ENCODE measurements around the gene ATRN.
"Not testable (repeated sequence)": the region's sequence is repeated elsewhere in the genome, so short reads cannot be mapped to it uniquely, and the experiment has no call there.

ATRN gene

DNA sequence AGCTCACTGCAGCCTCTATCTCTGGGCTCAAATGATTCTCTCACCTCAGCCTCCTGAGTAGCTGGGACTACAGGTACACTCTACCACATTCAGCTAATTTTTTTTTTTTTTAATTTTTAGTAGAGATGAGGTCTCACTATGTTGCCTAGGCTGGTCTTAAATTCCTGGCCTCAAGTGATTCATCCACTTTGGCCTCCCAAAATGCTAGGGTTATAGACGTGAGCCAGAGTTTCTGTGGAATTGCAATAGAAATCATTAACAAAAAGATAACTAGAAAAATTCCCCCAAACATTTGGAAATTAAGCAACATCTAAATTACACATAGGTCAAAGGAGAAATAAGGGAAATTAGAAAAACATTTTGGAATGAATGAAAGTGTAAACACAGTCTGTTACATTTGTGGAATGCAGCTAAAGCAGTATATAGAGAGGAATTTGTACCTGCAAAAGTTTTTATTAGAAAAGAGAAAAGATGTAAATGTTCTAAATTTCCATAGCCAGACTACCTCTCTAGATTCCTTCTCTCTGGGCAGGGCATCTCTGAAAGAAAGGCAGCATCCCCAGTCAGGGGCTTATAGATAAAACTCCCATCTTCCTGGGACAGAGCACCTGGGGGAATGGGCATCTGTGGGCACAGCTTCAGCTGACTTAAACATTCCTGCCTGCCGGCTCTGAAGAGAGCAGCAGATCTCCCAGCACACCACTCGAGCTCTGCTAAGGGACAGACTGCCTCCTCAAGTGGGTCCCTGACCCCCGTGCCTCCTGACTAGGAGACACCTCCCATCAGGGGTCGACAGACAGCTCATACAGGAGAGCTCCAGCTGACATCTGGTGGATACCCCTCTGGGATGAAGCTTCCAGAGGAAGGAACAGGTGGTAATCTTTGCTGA lies 51.3 kb downstream of the ATRN start:
- no peak for DNase-seq

DNA sequence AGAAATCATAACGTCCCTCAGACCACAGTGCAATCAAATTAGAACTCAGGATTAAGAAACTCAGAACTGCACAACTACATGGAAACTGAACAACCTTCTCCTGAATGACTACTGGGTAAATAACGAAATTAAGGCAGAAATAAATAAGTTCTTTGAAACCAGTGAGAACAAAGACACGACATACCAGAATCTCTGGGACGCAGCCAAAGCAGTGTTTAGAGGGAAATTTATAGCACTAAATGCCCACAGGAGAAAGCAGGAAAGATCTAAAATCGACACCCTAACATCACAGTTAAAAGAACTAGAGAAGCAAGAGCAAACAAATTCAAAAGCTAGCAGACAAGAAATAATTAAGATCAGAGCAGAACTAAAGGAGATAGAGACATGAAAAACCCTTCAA lies 53.9 kb downstream of the ATRN start:
- not testable (repeated sequence) for DNase-seq

DNA sequence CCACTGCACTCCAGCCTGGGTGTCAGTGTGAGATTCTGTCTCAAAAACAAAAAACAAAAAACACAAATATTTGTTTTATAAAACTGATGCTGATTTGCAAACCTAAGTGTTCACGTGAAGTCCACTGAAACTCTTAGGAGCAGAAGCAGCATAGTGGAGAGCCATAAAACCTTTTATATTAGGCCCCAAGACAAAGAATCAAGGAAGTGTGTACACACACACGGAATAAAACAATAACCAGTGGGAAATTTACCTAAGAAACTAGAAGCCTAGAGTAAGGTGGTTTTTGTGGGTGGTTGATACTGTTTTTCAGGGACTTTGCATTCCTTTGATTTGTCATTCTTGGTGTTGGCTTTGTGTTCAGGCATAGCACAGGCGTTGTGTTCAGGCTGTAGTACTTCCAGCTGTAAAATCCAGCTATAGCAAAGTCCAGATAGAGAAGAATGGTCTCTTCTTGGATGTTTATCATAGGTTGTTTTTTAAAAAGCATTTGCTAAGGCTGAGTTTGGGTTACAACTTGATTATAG lies 61.3 kb downstream of the ATRN start:
- DNase-seq: no peak

DNA sequence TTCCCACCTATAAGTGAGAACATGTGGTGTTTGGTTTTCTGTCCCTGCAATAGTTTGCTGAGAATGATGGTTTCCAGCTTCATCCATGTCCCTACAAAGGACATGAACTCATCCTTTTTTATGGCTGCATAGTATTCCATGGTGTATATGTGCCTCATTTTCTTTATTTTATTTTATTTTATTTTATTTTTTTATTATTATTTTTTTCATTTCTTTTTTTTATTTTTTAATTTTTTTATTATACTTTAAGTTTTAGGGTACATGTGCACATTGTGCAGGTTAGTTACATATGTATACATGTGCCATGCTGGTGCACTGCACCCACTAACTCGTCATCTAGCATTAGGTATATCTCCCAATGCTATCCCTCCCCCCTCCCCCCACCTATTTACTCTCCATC lies 66.9 kb downstream of the ATRN start:
- not testable (repeated sequence) for DNase-seq

DNA sequence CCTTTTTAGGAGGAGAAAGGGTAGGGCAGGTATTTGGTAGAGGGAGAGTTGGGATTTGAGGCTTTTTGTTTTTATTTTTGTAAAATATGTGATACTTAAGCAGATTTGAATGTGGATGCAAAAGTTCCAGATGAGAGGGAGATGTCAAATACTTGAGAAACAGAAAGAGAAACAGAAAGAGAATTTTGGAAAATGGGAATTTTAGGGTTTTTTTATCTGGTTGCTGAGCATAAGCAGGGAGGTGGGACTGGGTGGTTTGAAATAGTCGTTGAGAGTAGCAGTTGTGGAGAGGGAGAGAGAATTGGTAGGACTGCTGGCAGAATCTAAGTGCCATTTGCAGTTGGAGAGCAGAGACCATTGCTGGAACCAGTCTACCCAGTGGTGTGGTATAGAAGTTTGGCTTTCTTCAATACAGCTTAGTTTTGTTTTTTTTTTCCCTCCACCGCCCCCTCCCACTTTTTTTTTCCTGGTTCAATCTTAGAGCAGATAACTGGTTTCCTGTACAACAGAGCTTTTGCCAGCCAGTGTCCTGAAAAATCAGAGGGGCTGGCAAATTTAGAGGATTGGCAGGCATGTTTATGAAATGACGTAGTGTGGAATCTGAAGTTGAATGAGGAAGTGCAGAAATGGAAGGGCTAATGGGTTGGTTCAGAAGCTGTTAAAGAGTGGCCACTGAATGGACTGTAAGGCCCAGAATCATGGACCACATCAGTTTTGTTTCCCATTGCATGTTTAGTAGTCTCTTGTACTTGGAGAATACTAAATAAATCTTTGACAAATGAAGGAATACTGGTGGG lies 68.7 kb downstream of the ATRN start:
- no peak for DNase-seq

DNA sequence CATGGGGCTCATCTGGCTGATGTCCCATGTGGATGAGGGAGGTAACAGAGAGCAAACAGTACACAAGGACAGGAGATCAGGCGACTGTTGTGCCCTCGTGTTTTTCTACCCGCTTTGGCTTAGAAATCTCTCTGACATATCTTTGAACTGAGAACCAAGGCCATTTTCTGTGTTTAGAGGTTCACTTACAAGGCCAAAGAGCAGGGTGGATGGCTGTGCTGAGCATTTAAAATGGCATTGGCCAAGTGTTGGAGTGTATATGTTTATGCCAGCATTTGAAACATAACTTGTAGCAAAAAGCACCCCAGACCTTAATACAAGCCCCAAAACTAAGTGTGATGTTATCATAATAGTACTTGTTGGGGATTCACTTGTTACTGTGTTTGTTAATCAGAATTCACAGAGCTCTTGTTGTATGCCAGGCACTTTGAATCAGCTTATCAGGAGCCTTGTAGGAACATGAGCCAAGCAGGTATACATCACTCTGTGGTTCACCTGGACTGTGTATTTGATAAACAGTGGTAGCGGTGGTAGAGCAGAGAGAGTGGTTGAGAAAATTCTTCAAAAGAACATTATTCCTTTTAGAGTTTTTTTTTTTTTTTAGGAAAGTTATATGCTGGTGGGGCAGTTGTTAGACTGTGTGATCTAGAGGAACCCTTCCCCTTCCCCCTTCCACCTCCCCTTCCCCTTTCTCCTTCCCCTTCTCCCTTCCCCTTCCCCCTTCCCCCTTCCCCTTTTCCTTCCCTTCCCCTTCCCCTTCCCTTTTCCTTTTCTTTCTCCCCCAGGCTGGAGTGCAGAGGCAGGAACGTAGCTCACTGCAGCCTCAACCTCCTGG lies 71.3 kb downstream of the ATRN start:
- DNase-seq: no peak

DNA sequence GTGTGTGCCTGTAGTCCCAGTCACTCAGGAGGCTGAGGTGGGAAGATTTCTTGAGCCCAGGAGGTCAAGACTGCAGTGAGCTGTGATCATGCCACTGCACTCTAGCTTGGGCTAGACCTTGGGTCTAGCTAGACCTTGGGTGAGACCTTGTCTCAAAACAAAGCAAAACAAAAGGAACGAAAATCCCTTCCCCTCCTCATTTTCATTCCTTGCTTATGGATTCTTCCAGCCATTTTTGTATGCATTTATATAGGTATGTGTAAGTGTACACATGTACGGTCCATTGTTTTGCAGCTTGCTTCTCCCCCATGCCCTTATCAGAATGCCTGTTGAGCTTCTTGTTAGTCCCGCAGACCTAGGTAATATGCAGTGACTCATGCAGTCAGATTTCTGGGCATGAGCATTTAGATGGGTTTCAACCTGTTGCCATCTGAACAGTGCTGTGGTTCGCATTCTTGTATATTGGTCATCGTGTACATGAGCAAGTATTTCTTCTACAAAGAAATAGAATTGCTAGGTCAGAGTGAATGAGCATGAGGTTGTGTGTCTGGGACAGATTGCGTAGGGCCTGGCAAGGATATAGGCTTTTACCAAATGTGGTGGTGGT lies 73.2 kb downstream of the ATRN start:
- DNase-seq: no peak

DNA sequence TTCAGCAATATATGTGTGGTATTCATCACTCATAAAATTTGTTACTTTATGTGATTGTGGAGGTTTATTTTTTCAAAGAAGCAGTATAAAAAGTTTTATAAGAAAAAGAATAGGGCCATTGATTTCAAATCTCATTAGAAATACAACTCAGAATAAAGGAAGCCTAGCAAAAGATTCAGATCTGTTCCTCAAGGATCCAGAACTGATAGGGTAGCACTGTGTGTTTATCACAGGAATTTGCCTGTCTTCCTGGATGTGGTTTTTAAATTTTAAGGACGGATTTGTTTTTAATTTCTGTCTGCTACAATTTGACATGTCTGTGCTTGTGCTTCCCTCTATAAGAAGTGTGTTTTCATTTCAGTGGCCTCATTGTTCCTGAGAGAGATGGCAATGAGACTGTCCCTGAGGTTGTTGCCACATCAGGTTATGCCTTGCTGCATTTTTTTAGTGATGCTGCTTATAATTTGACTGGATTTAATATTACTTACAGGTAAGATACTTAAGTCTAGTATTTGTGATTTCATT lies 74.6 kb downstream of the ATRN start:
- DNase-seq: no peak

DNA sequence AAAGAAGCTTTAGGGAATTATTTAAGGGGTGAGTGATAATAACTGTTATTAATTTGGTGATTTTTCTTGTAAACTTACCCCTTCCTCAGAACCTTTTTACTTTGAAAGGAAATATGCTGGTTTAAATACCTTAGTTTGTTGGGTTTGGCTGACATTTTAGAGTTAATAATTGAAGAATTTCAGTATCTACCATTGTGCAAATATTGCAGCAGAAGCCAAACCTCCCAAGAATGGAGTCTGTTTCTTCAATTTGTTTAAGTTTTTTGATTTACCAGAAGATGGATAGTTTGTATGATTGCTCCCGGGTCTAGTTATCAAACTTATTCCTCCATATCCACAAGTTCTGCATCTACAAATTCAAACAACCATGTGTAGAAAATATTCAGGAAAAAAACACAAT lies 77.1 kb downstream of the ATRN start:
- no peak for DNase-seq

DNA sequence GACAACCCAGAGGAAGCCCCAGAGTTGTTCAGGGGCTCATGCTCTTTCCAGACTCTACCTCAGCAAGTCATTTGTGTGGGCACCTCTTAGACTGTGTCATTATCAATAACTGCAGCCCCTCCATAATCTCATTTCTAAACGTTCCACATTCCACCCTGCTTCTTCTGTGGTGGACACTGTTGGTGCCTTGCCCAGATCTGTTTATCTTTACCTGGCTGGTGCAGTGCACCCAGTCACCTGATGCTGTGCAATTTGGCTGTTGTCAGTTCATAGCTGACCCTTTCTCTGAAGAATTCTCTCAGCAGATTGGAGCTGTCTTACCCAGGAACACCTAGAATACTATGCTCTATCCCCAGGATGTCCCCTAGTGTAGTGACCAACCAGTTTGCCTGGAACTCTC lies 80.0 kb downstream of the ATRN start:
- no peak for DNase-seq

DNA sequence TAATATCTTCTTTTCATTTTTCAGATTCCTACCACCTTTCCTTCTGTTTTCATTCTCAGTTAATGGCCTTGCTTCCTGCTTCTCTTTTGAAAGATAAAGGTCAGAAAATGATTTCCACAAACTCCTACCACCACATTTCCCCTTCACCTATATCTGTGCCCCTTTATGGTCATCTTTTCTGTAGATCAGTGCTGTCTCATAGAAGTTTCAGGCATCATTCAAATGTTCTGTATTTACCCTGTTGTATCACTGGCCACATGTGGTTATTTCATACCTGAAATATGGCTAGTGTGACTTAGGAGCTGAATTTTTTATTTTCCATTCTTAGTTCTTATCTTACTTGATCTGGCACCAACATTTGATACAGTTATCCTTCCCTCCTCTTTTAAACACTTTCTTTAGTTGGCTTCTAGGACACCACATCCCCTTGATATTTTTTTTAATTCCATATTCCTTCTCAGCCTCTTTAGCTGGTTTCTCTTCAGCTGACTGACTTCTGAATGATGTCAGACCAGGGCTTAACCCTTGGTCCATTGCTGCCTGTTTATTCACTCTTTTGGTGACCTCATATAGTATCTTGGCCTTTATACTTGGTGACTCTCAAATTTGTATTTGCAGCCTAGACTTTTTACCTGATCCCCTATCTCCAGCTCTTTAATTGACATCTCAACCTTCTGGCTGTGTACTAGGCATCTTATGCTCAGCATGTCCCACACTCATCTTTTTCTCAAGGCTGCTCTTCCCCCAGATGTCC lies 81.0 kb downstream of the ATRN start:
- DNase-seq: no peak

DNA sequence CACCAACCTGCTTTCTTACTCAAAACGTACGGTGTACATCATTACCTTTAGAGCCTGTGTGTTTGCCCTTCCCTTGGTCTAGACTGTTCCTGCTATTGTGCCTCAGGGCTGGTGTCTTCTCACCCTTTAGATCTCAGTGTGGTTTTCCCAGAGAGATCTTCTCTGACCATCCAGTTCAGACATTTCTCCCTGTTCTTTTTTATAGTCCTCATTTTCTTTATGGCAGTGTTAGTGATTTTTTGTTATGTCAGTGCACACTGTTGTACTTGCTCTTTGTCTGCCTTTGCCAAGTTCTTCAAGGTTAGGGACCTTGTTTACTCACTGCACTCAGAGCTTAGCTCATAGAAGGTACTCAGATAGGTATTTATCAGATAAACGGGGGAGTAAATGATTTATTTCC lies 82.8 kb downstream of the ATRN start:
- DNase-seq: no peak

DNA sequence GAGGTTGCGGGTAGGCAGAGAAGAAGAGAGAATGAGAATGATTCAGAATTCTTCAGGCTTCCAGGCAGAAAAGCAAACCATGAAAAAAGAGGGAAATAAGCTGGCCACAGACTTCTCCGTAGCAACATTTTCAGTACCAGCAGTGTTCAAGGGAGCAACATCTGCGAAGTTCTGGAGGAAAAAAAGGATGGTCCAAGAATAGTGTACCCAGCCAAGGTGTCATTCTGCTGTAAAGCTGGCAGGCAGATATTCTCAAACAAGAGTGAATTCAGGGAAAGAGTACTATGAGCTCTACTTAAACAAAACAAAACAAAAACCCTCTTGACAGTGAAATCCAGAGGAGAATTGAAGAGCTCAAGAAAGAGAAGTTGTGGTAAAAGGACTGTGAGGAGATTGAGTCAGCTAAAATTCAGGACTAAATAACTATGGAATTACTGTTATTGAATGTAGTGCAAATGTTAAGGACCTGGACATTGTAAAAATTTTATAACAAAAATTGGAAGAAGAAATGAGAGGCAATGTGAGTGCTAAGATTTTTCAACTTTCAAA lies 86.5 kb downstream of the ATRN start:
- DNase-seq: no peak

DNA sequence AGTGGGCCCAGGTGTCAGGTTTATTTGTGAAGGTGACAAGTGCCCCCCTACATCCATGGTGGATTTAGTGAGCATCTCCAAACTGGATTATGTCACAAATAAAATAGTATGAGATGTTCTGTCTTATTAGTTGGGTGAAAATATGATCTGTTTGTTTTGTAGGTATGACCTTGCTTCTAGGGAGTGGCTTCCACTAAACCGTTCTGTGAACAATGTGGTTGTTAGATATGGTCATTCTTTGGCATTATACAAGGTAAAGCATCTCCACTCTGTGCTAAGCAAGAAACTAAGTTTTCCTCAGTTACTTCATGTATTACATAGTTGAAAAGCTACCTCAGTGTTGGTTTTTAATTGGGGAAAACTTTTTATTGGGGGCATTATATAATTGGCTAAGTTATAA lies 88.4 kb downstream of the ATRN start:
- no peak for DNase-seq

DNA sequence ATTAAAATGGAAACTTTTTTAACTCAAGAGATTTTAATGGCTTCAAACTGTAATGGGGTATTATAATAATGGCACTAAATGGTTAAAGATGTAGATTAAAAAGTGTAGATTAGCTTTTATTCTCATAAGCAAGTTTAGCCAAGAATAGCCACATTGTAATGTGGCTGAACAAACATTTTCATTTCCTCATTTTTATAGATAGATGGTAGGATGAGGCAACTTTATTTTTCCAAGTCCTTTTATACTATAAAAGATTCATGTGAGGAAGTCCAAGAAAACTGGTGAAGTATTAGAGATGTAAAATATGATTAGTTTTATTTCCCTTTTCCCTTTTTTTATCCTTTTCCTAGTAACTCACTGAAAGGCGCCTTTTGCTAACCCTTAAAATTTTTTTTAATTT lies 88.8 kb downstream of the ATRN start:
- no peak for DNase-seq

DNA sequence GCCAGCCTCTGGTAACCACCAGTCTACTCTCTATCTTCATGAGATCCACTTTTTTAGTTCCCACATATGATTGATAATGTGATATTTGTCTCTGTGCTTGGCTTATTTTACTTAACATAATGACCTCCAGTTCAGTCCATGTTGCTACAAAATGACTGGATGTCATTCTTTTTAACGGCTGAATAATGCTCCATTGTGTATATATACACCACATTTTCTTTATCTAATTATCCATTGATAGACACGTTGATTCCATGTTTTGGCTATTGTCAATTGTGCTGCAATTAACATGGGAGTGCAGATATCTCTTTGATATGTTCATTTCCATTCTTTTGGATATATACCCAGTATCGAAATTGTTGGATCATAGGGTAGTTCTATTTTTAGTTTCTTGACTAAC lies 89.3 kb downstream of the ATRN start:
- DNase-seq: no peak

DNA sequence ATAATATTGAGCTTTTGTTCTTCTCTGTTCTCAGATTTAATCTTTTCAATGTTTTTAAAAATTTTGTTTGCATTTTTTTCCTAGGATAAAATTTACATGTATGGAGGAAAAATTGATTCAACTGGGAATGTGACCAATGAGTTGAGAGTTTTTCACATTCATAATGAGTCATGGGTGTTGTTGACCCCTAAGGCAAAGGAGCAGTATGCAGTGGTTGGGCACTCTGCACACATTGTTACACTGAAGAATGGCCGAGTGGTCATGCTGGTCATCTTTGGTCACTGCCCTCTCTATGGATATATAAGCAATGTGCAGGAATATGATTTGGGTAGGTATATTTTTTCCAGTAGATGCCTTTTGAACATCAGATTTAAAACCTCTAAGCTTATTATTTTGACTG lies 89.8 kb downstream of the ATRN start:
- no peak for DNase-seq

DNA sequence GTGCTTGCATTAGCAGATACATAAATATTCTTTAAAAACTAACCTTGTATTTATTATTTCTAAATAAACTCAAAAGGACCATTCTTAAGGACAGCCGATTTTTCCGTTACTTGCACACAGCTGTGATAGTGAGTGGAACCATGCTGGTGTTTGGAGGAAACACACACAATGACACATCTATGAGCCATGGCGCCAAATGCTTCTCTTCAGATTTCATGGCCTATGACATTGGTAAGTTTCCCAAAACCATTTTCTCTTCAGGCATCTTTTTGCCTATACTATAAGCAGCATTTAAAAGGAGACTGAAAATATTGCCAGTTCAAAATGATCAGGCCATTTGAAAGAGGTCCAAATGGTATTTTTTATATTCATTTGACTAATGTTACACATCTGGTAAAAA lies 92.3 kb downstream of the ATRN start:
- no peak for DNase-seq

DNA sequence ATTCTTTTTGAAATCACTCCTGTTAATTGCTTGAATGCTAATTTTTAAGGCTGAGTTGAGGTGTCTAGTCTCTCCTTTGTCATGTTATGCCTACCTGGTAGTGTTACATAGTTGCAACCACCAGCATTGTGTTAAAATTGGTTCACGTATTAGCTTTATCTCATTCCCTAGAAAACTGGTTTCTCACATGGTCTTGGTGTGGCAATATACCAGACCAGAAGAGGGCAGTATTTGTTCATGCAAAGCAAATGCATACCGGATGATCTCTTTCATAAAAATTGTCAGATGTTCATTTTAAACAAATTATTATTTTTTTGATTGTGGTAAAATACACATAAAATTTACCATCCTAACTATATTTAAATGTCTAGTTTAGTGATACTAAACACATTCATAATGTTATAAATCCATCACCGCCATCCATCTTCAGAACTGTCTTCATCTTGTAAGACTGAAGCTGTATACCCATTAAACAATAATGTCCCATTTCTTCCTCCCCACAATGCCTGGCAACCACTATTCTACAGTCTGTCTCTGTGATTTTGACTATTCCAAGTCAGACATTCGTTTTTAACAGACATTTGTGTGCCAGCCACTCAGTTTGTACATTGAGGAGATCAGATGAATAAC lies 92.8 kb downstream of the ATRN start:
- no peak for DNase-seq

DNA sequence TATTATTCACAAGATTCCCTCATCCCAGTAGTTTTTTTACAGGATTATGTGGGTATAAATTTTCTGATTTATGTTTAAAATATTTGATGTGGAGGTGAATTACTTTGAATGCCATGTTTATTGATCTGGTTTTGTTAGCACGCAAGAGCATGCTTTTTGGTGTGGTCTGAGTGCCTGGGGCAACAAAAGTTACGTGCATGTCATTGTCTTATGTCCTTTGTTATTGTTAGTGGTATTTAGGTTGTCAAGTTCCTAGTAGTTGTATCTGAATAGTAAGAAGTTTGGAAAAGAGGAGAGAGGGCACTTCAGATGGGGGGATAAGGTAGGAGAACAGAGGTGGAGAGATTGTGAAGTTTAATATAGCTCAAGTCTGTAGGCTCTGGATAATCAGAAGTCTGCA lies 95.0 kb downstream of the ATRN start:
- no peak for DNase-seq

DNA sequence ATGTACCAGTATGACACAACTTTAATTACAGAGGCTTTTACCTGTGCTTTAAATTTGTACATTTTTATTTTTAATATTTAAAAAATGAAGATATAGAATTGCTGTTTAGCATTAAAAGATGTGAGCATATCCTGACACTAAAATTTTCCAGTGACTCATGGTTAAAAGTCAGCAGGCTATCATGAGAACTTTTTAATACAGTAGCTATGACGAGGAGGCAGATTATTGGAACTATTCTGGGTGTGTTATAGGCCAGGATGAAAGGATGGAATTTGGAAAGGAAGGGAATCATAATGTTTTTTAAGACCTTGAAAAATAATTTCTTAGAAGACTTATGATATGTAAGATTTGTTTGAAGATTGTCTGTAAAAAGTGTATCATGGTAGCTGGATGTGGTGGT lies 101.3 kb downstream of the ATRN start:
- DNase-seq: no peak

Measured in NCI-H1048 (cell line).